Muscle of leg (tissue), 11 donors: ENCODE results near the gene MTCP1. TPM values are rescaled to one million over a fixed set of nuclear protein-coding genes. Genes with fewer than 3 reads are reported as not detected.
A peak's percentile ranks its signal among the peaks of the same experiment; 100 is the strongest.

Experiments
- DNase-seq: peaks from one replicate; pipeline ENCODE4 v3.0.0; 2013
- H3K27ac ChIP-seq: one replicate; pipeline ENCODE4 v1.5.1; 2013; ENCODE audit warnings: mild to moderate bottlenecking, low read length, control low read depth
- H3K27me3 ChIP-seq: one replicate; pipeline ENCODE4 v1.6.1; 2013; ENCODE audit warnings: low read length; ENCODE audit not compliant: control insufficient read depth, insufficient read depth
- H3K36me3 ChIP-seq: one replicate; pipeline ENCODE4 v1.6.1; 2013; ENCODE audit warnings: low read length; ENCODE audit not compliant: control insufficient read depth, insufficient read depth
- H3K4me1 ChIP-seq: one replicate; pipeline ENCODE4 v1.6.1; 2013; ENCODE audit warnings: low read length; ENCODE audit not compliant: control insufficient read depth, insufficient read depth
- H3K4me3 ChIP-seq: one replicate; pipeline ENCODE4 v1.5.1; 2013; ENCODE audit warnings: low read length, control low read depth
- H3K9me3 ChIP-seq: replicated peaks from 2 replicates; pipeline ENCODE4 v1.6.1; 2013; ENCODE audit warnings: low read depth, low read length; ENCODE audit not compliant: control insufficient read depth
- WGBS: methylation state at CpG from one replicate; pipeline ENCODE4 v1.1.5; 2013; ENCODE audit warnings: missing lambda C conversion rate; ENCODE audit not compliant: insufficient coverage; 5-methylcytosine and 5-hydroxymethylcytosine counted together
- polyA plus RNA-seq, 8 donors: library from polyadenylated mRNA; unstranded; fragments of 120-200 nt; gene quantifications; one replicate each; pipeline versions ENCODE4 v1.2.1 to v1.2.3, GENCODE V29; 2013; ENCODE audit warnings: inconsistent platforms in 1 of 8, low replicate concordance in 1 of 8; ENCODE audit not compliant: insufficient read length in 8 of 8, insufficient read depth in 1 of 8
- total RNA-seq: library from RNA; stranded (reverse); fragments of 120-200 nt; gene quantifications from one replicate; pipeline ENCODE4 v1.2.4, GENCODE V29; 2013

MTCP1 gene
- total and polyA plus RNA-seq, 9 donors, result 9.7 to 16.0 (median 12.6) TPM

DNA sequence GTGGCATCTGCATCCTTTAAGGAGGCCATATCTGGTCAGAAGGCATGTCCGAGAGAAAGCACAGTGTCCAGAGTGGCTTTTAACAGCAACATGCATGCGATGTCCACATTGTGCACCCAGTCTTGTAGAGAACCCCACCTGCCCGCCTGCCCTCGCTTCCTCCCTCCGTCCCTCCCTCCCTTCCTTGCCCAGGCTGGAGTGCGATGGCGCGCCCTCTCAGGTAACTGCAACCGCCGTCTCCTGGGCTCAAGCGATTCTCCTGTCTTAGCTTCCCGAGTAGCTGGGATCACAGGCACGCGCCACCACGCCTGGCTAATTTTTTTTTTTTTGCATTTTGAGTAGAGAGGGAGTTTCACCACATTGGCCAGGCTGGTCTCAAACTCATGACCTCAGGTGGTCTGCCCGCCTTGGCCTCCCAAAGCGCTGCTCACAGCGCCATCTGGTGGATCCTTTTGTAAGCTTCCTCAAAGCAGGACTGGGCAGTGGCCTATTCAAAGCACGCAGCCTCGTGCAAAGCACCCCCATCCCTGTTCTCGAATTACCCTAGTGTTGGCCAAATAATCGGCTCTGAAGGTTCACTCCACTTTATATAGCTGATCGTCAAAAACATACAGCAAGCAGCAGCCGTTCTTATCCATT, 15.4 kb upstream of the MTCP1 start:
- no peak overlapping the region for H3K4me3 ChIP-seq
- no peaks in the 10 kb centered on the region for H3K27me3 ChIP-seq

GRCh38 chrX:155071694-155072280, 851 bp upstream of the MTCP1 start:
- 44% methylated on average over 22 of the region's 25 CpGs for WGBS
- Histone ChIP-seq H3K4me3 (peak overlapping the region; percentile 60), H3K9me3 (no peaks in the 10 kb centered on the region), H3K27ac (peak overlapping the region; percentile 89), H3K4me1 (no peaks in the 10 kb centered on the region), H3K27me3 (no peaks in the 10 kb centered on the region), H3K36me3 (peaks cover 5% of the 10 kb centered on the region)
- DNase-seq, result peak; percentile 30

More for the DNA sequence above, 15.4 kb upstream of the MTCP1 start:
- no peak overlapping the region for H3K27ac ChIP-seq
- H3K9me3 ChIP-seq, result no peaks in the 10 kb centered on the region
- H3K36me3 ChIP-seq, result peaks cover 10% of the 10 kb centered on the region
- H3K4me1 ChIP-seq, result no peaks in the 10 kb centered on the region
- 68% methylated on average over 23 of the region's 24 CpGs for WGBS
- peak; percentile 19 for DNase-seq

DNA sequence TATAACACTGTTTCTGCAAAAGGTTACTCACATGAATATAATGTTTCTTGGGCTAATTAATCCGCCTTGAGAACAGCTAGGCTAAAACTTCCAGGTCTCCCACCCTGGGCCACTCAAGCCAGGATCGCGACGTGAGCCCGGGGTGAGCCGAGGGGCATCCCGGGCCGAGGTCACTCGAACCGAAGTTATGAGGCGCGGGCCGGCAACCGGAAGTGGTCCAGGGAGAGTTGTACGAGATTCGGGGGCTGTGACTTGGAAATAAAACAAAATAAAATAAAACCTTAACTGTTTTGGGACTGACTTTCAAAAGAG, 317 bp downstream of the MTCP1 start:
- H3K27me3 ChIP-seq, result no peaks in the 10 kb centered on the region
- DNase-seq, result no peak
- WGBS, result 26% methylated on average over 10 of the region's 16 CpGs

GRCh38 chrX:155070038-155070437, 898 bp downstream of the MTCP1 start:
- H3K4me1 ChIP-seq, result no peaks in the 10 kb centered on the region
- H3K9me3 ChIP-seq, result no peaks in the 10 kb centered on the region
- peak overlapping the region; percentile 90 for H3K27ac ChIP-seq
- peak overlapping the region; percentile 73 for H3K4me3 ChIP-seq
- no peaks in the 10 kb centered on the region for H3K36me3 ChIP-seq
- WGBS, result no CpG with 5 or more reads among the region's 12 CpGs
- DNase-seq, result no peak
- H3K27me3 ChIP-seq, result no peaks in the 10 kb centered on the region

More for the DNA sequence above, 317 bp downstream of the MTCP1 start:
- peak overlapping the region; percentile 73 for H3K4me3 ChIP-seq
- H3K9me3 ChIP-seq, result no peaks in the 10 kb centered on the region
- no peaks in the 10 kb centered on the region for H3K4me1 ChIP-seq
- peaks cover under 1% of the 10 kb centered on the region for H3K36me3 ChIP-seq
- peak overlapping the region; percentile 90 for H3K27ac ChIP-seq

GRCh38 chrX:155069414-155069813, 1.5 kb downstream of the MTCP1 start:
- Histone ChIP-seq H3K4me1 (no peaks in the 10 kb centered on the region), H3K36me3 (no peaks in the 10 kb centered on the region), H3K27me3 (no peaks in the 10 kb centered on the region), H3K9me3 (no peaks in the 10 kb centered on the region), H3K4me3 (no peak overlapping the region), H3K27ac (no peak overlapping the region)
- DNase-seq, result no peak
- WGBS, result no CpG with 5 or more reads among the region's 1 CpG

GRCh38 chrX:155068165-155068564, 2.8 kb downstream of the MTCP1 start:
- Histone ChIP-seq H3K4me1 (no peaks in the 10 kb centered on the region), H3K9me3 (no peaks in the 10 kb centered on the region), H3K4me3 (no peak overlapping the region), H3K27ac (no peak overlapping the region), H3K36me3 (no peaks in the 10 kb centered on the region), H3K27me3 (no peaks in the 10 kb centered on the region)
- no CpG with 5 or more reads among the region's 1 CpG for WGBS
- no peak for DNase-seq

- Histone ChIP-seq H3K36me3 (peaks cover 2% of the 10 kb centered on the region), H3K27ac (no peak overlapping the region), H3K4me3 (no peak overlapping the region), H3K4me1 (no peaks in the 10 kb centered on the region), H3K27me3 (no peaks in the 10 kb centered on the region), H3K9me3 (no peaks in the 10 kb centered on the region)
- no peak for DNase-seq
- 85% methylated on average over 5 of the region's 8 CpGs for WGBS
Observed at GRCh38 chrX:155065035-155065734, 5.8 kb downstream of the MTCP1 start.

DNA sequence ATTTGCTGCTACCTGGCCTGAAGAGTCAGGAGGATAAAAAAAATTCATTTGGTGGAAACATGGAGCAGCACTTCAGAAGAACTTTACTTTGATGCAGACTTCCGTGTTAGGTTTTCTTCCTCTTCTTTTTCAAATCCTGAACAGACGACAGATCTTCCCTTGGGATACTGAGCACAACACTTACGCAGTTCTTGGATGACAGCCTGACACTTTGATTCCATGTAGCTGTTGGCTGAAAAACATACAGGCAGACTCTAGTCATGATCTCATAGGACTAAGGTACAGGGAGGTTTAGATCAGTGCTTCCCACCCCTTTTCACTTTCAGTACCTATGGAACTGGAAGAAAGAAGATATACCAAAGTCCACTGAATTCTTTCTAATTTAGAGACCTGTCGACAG, 9.2 kb downstream of the MTCP1 start:
- DNase-seq, result peak; percentile 39
- H3K36me3 ChIP-seq, result peaks cover 2% of the 10 kb centered on the region
- no peak overlapping the region for H3K4me3 ChIP-seq
- H3K27ac ChIP-seq, result no peak overlapping the region
- 70% methylated on average over 2 of the region's 4 CpGs for WGBS
- H3K9me3 ChIP-seq, result no peaks in the 10 kb centered on the region
- peaks cover 9% of the 10 kb centered on the region for H3K4me1 ChIP-seq
- no peaks in the 10 kb centered on the region for H3K27me3 ChIP-seq

- peak; percentile 77 for DNase-seq
- no peak overlapping the region for H3K4me3 ChIP-seq
- no peaks in the 10 kb centered on the region for H3K9me3 ChIP-seq
- WGBS, result 28% methylated on average over 21 of the region's 25 CpGs
- H3K27me3 ChIP-seq, result no peaks in the 10 kb centered on the region
- no peak overlapping the region for H3K27ac ChIP-seq
- peaks cover 9% of the 10 kb centered on the region for H3K4me1 ChIP-seq
- peaks cover 7% of the 10 kb centered on the region for H3K36me3 ChIP-seq
Observed at GRCh38 chrX:155056877-155057792, 13.8 kb downstream of the MTCP1 start.

DNA sequence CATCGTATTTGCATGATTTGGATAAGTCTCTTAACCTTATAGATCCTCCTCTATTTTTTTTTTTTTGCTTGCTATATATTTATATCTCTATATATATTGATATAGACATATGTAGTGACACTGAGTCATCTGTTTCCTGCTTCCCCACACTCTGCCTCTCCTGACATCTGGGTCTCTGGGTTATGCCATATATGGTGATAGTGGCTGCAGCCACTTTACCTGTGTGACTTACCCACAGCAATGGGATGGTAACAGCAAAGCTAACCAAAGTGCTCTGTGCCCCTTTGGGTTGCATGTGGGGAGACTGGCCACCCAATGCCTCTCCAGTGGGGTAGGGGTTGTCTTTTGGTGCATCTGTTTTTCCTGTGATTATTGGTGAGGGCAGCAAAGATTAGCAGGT, 14.5 kb downstream of the MTCP1 start:
- Histone ChIP-seq H3K36me3 (peaks cover 8% of the 10 kb centered on the region), H3K4me3 (no peak overlapping the region), H3K4me1 (peaks cover 9% of the 10 kb centered on the region), H3K27ac (no peak overlapping the region), H3K9me3 (no peaks in the 10 kb centered on the region), H3K27me3 (no peaks in the 10 kb centered on the region)
- no CpG with 5 or more reads among the region's 1 CpG for WGBS
- DNase-seq, result no peak
